ENCODE measurements around the gene NKD1.

Gene NKD1

DNA sequence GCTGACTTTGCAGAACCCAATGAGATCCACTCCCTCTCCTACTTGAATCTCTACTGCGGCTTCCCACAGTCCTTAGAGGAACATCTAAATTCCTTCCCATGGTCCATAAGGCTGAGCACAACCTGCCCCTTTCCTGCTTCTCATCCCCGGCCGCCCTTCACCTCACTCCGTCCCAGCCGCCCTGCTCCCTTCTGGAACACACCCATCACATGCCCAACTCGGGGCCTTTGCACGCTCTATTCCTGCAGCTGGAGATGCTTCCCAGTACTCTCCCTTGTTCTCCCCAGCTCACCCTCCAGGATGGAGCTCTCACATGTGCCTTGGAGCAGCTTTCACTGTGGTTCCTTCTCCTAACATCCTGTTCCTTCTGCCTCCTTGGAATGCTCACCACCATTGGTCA lies 23.6 kb downstream of the NKD1 start:
- Histone ChIP-seq H3K36me3 (ENCODE audit: insufficient read depth, low read length) (no peaks in the 10 kb centered on the region), H3K9me2 (replicated peaks; ENCODE audit: low read depth, low read length) (no peaks in the 10 kb centered on the region), H3K4me2 (ENCODE audit: low read depth, low read length, poor library complexity, severe bottlenecking) (no peak overlapping the region), H2AFZ (ENCODE audit: low read length) (no peak overlapping the region), H3K79me2 (ENCODE audit: insufficient read depth, low read length) (no peaks in the 10 kb centered on the region), H3K9ac (ENCODE audit: low read depth, low read length, poor library complexity, severe bottlenecking) (no peak overlapping the region), H4K20me1 (ENCODE audit: insufficient read depth, low read length, poor library complexity, severe bottlenecking) (no peaks in the 10 kb centered on the region), H3F3A (ENCODE audit: low read depth) (no peaks in the 10 kb centered on the region), H3K9me3 (ENCODE audit: insufficient read depth, low read depth, low read length) (no peaks in the 10 kb centered on the region), H3K4me1 (ENCODE audit: insufficient read depth, low read length, poor library complexity, severe bottlenecking) (no peaks in the 10 kb centered on the region), H3K4me3 (ENCODE audit: low read length, poor library complexity, severe bottlenecking) (no peak overlapping the region), H3K27me3 (ENCODE audit: insufficient read depth, low read length, poor library complexity, severe bottlenecking) (no peaks in the 10 kb centered on the region)
- TF ChIP-seq EZH2phosphoT487 (IDR thresholded peaks at IDR 0.05; ENCODE audit: borderline replicate concordance): no peak
- TF ChIP-seq, protein P1, sequence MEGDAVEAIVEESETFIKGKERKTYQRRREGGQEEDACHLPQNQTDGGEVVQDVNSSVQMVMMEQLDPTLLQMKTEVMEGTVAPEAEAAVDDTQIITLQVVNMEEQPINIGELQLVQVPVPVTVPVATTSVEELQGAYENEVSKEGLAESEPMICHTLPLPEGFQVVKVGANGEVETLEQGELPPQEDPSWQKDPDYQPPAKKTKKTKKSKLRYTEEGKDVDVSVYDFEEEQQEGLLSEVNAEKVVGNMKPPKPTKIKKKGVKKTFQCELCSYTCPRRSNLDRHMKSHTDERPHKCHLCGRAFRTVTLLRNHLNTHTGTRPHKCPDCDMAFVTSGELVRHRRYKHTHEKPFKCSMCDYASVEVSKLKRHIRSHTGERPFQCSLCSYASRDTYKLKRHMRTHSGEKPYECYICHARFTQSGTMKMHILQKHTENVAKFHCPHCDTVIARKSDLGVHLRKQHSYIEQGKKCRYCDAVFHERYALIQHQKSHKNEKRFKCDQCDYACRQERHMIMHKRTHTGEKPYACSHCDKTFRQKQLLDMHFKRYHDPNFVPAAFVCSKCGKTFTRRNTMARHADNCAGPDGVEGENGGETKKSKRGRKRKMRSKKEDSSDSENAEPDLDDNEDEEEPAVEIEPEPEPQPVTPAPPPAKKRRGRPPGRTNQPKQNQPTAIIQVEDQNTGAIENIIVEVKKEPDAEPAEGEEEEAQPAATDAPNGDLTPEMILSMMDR (conservative IDR thresholded peaks at IDR 0.05; ENCODE audit: low read length): no peak

DNA sequence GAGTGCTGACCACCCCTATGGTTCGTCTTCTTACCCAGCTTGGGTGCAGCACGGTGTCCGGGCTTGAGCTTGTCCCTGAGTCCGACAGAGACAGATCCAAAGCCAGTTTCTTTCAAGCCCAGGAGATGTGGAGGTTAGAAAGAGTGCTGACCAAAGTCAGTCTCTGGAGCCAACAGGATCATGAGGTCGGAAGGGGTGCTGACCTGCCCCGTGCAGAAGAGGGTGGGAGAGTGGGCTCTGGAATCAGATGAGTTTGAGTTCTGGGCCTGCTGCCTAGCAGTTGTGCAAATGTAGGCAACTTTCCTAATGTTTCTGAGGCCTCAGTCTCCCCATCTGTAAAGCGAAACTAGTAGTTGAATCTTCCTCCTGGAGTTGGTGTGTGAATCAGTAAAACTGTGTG lies 24.5 kb downstream of the NKD1 start:
- Histone ChIP-seq H3K9me2 (replicated peaks; ENCODE audit: low read depth, low read length) (no peaks in the 10 kb centered on the region), H2AFZ (ENCODE audit: low read length) (no peak overlapping the region), H4K20me1 (ENCODE audit: insufficient read depth, low read length, poor library complexity, severe bottlenecking) (no peaks in the 10 kb centered on the region), H3K4me1 (ENCODE audit: insufficient read depth, low read length, poor library complexity, severe bottlenecking) (no peaks in the 10 kb centered on the region), H3K9ac (ENCODE audit: low read depth, low read length, poor library complexity, severe bottlenecking) (no peak overlapping the region), H3K4me3 (ENCODE audit: low read length, poor library complexity, severe bottlenecking) (no peak overlapping the region), H3K27me3 (ENCODE audit: insufficient read depth, low read length, poor library complexity, severe bottlenecking) (no peaks in the 10 kb centered on the region), H3F3A (ENCODE audit: low read depth) (no peaks in the 10 kb centered on the region), H3K36me3 (ENCODE audit: insufficient read depth, low read length) (no peaks in the 10 kb centered on the region), H3K79me2 (ENCODE audit: insufficient read depth, low read length) (no peaks in the 10 kb centered on the region), H3K9me3 (ENCODE audit: insufficient read depth, low read depth, low read length) (no peaks in the 10 kb centered on the region), H3K4me2 (ENCODE audit: low read depth, low read length, poor library complexity, severe bottlenecking) (no peak overlapping the region)
- TF ChIP-seq, protein P1 (conservative IDR thresholded peaks at IDR 0.05; ENCODE audit: low read length): no peak
- no peak for TF ChIP-seq EZH2phosphoT487 (IDR thresholded peaks at IDR 0.05; ENCODE audit: borderline replicate concordance)

DNA sequence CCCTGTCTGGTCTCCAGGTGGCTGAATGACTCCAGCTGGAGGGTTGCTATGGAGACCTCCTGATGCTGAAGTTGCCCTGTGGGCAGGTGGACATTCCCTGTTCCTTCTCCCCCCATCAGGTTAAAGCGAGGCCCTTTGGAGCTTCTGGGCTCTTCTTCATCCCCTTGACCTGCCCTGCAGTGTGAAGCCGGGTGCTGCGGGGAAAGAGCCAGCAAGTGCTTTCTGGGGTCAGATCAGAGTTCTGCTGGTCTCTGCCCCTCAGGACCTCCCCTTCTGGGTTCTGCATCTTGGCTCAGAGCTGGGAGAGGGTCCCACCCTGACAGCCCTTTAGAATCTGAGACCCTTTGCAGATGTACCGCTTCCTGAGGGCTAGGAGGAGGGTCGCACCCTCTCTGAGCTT lies 25.1 kb downstream of the NKD1 start:
- Histone ChIP-seq H3K79me2 (ENCODE audit: insufficient read depth, low read length) (no peaks in the 10 kb centered on the region), H3K4me1 (ENCODE audit: insufficient read depth, low read length, poor library complexity, severe bottlenecking) (no peaks in the 10 kb centered on the region), H3K9me2 (replicated peaks; ENCODE audit: low read depth, low read length) (no peaks in the 10 kb centered on the region), H3K4me2 (ENCODE audit: low read depth, low read length, poor library complexity, severe bottlenecking) (no peak overlapping the region), H4K20me1 (ENCODE audit: insufficient read depth, low read length, poor library complexity, severe bottlenecking) (no peaks in the 10 kb centered on the region), H3K27me3 (ENCODE audit: insufficient read depth, low read length, poor library complexity, severe bottlenecking) (no peaks in the 10 kb centered on the region), H3K4me3 (ENCODE audit: low read length, poor library complexity, severe bottlenecking) (no peak overlapping the region), H3K36me3 (ENCODE audit: insufficient read depth, low read length) (no peaks in the 10 kb centered on the region), H2AFZ (ENCODE audit: low read length) (no peak overlapping the region), H3K9me3 (ENCODE audit: insufficient read depth, low read depth, low read length) (no peaks in the 10 kb centered on the region), H3K9ac (ENCODE audit: low read depth, low read length, poor library complexity, severe bottlenecking) (no peak overlapping the region), H3F3A (ENCODE audit: low read depth) (no peaks in the 10 kb centered on the region)
- TF ChIP-seq EZH2phosphoT487 (IDR thresholded peaks at IDR 0.05; ENCODE audit: borderline replicate concordance): no peak
- TF ChIP-seq, protein P1 (conservative IDR thresholded peaks at IDR 0.05; ENCODE audit: low read length): no peak

Measured in Loucy (cell line).